ENCODE measurements around the gene CTRB1. TPM values are rescaled to one million over a fixed set of nuclear protein-coding genes. Genes with fewer than 3 reads are reported as not detected.

The CTRB1 gene
- total and polyA plus RNA-seq, 2 donors (not counting 3 experiments of a cell fraction or from before 2014, with no cell fraction given) = not detected

GRCh38 chr16:75252049-75252864, 33.5 kb downstream of the CTRB1 start:
- no peaks in the 10 kb centered on the region for H4K20me1 ChIP-seq (replicated peaks; ENCODE audit: control insufficient read depth, extremely low read depth, insufficient read depth, low read length)
- peak overlapping the region; percentile 64 for H3K9ac ChIP-seq (replicated peaks; ENCODE audit: extremely low read depth, insufficient read depth, low read length)
- H3K4me3 ChIP-seq (replicated peaks in 1 of 3; ENCODE audit: insufficient read depth in 1 of 3, low read depth in 1 of 3, low read length in 3 of 3) = no peak overlapping the region
- no peaks in the 10 kb centered on the region for H3K27me3 ChIP-seq (ENCODE audit: control insufficient read depth in 2 of 2, insufficient read depth in 2 of 2, low read length in 2 of 2)
- no peaks in the 10 kb centered on the region for H3K9me3 ChIP-seq (replicated peaks; ENCODE audit: control insufficient read depth, insufficient read depth, low read length)
- dilution Hi-C loops (cut with MboI; ENCODE audit: extremely low pct_ligation_motif_present, low sequenced_read_pairs) (no loop called here), intact Hi-C loops (cut with micrococcal nuclease) (loop anchor here (5.0 kb wide), 1 partner anchor 210 kb away; the partner anchor contains the start of gene TMEM170A)
- H3K4me1 ChIP-seq (ENCODE audit: control insufficient read depth, extremely low read depth, insufficient read depth, low read length) = peaks cover 80% of the 10 kb centered on the region
- no peak for TF ChIP-seq GATA2 (IDR thresholded peaks at IDR 0.05; ENCODE audit: insufficient read depth, insufficient read length, low read depth, low read length)
- TF ChIP-seq JUN (IDR thresholded peaks at IDR 0.05; ENCODE audit: borderline replicate concordance, insufficient read depth, insufficient read length, low read depth) = no peak
- TF ChIP-seq POLR2A (IDR thresholded peaks at IDR 0.05; ENCODE audit: low read depth, low read length) = no peak
- no peak for TF ChIP-seq MYC (IDR thresholded peaks at IDR 0.05; ENCODE audit: low read depth, low read length)
- TF ChIP-seq POLR2AphosphoS5 (IDR thresholded peaks at IDR 0.05; ENCODE audit: insufficient read depth, low read depth, low read length) = no peak
- TF ChIP-seq CTCF (IDR thresholded peaks at IDR 0.05; ENCODE audit: extremely low read depth in 1 of 2, insufficient read depth in 1 of 2, low read depth in 1 of 2, low read length in 2 of 2) = no peak
- no peak for TF ChIP-seq MAX (IDR thresholded peaks at IDR 0.05; ENCODE audit: insufficient read depth, insufficient read length)
- TF ChIP-seq FOS (IDR thresholded peaks at IDR 0.05; ENCODE audit: borderline replicate concordance, insufficient read depth, low read length) = no peak
- TF ChIP-seq EZH2 (IDR thresholded peaks at IDR 0.05; ENCODE audit: borderline replicate concordance, low read depth, low read length, severe bottlenecking) = no peak
- FAIRE-seq = no peak
- CTCF ChIA-PET = interaction anchor here (0.9 to 8.4 kb wide), 7 partner anchors 13 to 133 kb away, joined by 3 to 48 read pairs (median 5); no protein-coding TSS in a partner anchor
- peak overlapping the region; percentile 43 for H3K27ac ChIP-seq (ENCODE audit: insufficient read depth, low read depth, low read length)
- H2AFZ ChIP-seq (ENCODE audit: low read depth, low read length) = no peak overlapping the region
- DNase-seq (ENCODE audit: low read depth, low spot score) = no peak
- no peaks in the 10 kb centered on the region for H3K9me1 ChIP-seq (replicated peaks; ENCODE audit: control insufficient read depth, extremely low read depth, insufficient read depth, low read length)
- BruUV-seq (replicated peaks) = no TSS peak
- H3K4me2 ChIP-seq (ENCODE audit: insufficient read depth, low read length) = peak overlapping the region; percentile 38
- POLR2A ChIA-PET = interaction anchor here (0.6 kb wide), 1 partner anchor 140 kb away, joined by 3 read pairs; no protein-coding TSS in a partner anchor
- peaks cover 92% of the 10 kb centered on the region for H3K79me2 ChIP-seq (ENCODE audit: control insufficient read depth, insufficient read depth, low read length)
- H3K36me3 ChIP-seq (ENCODE audit: control insufficient read depth in 2 of 2, extremely low read depth in 1 of 2, insufficient read depth in 2 of 2, low read length in 2 of 2) = peaks cover 0 to 3% of the 10 kb centered on the region in 2 experiments

Measured in endothelial cell of umbilical vein (primary cell).